H1 (cell line): ENCODE data around the gene TXNDC11. TPM values are rescaled to one million over a fixed set of nuclear protein-coding genes. Genes with fewer than 3 reads are reported as not detected.

ENCODE experiments used
- CTCF ChIA-PET: fragments of 300-600 bp; sonication (Branson Sonifier 250); formaldehyde crosslinking; loops from one replicate; lab custom pipeline; 2021; ENCODE audit not compliant: partially characterized antibody; lab: Charles Lee
- POLR2A ChIA-PET: fragments of 300-600 bp; sonication (Branson Sonifier 250); formaldehyde crosslinking; loops from one replicate; lab custom pipeline; 2021; ENCODE audit warnings: inconsistent platforms; ENCODE audit not compliant: partially characterized antibody; lab: Charles Lee
- DNase-seq, 2 experiments: peaks; one replicate each; pipeline versions ENCODE4 v3.0.0 to v3.0.0-alpha.2; 2010 to 2022; ENCODE audit warnings: low spot score in 2 of 2, low read depth in 1 of 2, mixed read lengths in 1 of 2
- FAIRE-seq: peaks from 2 replicates; lab custom pipeline; 2011; peaks lifted over from hg19 to GRCh38; lab: Jason Lieb, UNC
- H2AFZ ChIP-seq: 2 replicates; pipeline ENCODE4 v1.8.1; 2012; ENCODE audit warnings: low read length, inconsistent platforms
- H2AK5ac ChIP-seq: 2 replicates; pipeline ENCODE4 v1.6.1; 2013; ENCODE audit warnings: low read depth, low read length
- H2BK120ac ChIP-seq: replicated peaks from 2 replicates; pipeline ENCODE3; 2013; ENCODE audit warnings: low read depth, low read length, inconsistent platforms
- H2BK12ac ChIP-seq: 2 replicates; pipeline ENCODE4 v1.6.1; 2013; ENCODE audit warnings: low read depth, low read length
- H2BK15ac ChIP-seq: 2 replicates; pipeline ENCODE4 v1.6.1; 2013; ENCODE audit warnings: low read length
- H2BK20ac ChIP-seq: 2 replicates; pipeline ENCODE4 v1.6.1; 2013; ENCODE audit warnings: low read length
- H2BK5ac ChIP-seq: 2 replicates; pipeline ENCODE4 v1.6.1; 2013; ENCODE audit warnings: low read depth, low read length
- H3K14ac ChIP-seq: 2 replicates; pipeline ENCODE4 v1.6.1; 2013; ENCODE audit warnings: inconsistent platforms; ENCODE audit not compliant: insufficient read length
- H3K18ac ChIP-seq: 2 replicates; pipeline ENCODE4 v1.6.1; 2013; ENCODE audit warnings: low read length; ENCODE audit errors: extremely low read depth
- H3K23ac ChIP-seq: 2 replicates; pipeline ENCODE4 v1.6.1; 2013; ENCODE audit warnings: inconsistent platforms; ENCODE audit not compliant: insufficient read length
- H3K23me2 ChIP-seq: 2 replicates; pipeline ENCODE4 v1.6.1; 2013; ENCODE audit warnings: low read depth, low read length
- H3K27ac ChIP-seq: 2 replicates; pipeline ENCODE4 v1.6.1; 2011; ENCODE audit warnings: low read depth, low read length, inconsistent platforms
- H3K27me3 ChIP-seq, 4 experiments: replicated peaks in 1 of 4; 1 replicate in 1 of 4; 2 replicates in 3 of 4; pipeline versions ENCODE4 v1.6.1 to v1.8.1; 2011 to 2013; ENCODE audit warnings: low read length in 3 of 4, mild to moderate bottlenecking in 3 of 4, inconsistent platforms in 2 of 4, mixed read lengths in 2 of 4, moderate library complexity in 1 of 4; ENCODE audit not compliant: control insufficient read depth in 3 of 4, insufficient read depth in 3 of 4; ENCODE audit errors: extremely low read depth in 1 of 4
- H3K36me3 ChIP-seq, 4 experiments: 2 replicates each; pipeline versions ENCODE4 v1.6.1 to v1.8.1; 2011 to 2013; ENCODE audit warnings: mild to moderate bottlenecking in 4 of 4, low read length in 3 of 4, moderate library complexity in 2 of 4, control low read depth in 1 of 4, inconsistent platforms in 1 of 4; ENCODE audit not compliant: insufficient read depth in 4 of 4, control insufficient read depth in 2 of 4
- H3K4ac ChIP-seq: replicated peaks from 2 replicates; pipeline ENCODE3; 2013; ENCODE audit warnings: low read length, low read depth, mixed read lengths, inconsistent platforms; ENCODE audit not compliant: insufficient read length
- H3K4me1 ChIP-seq, 4 experiments: replicated peaks in 1 of 4; 1 replicate in 1 of 4; 2 replicates in 3 of 4; pipeline versions ENCODE4 v1.6.1 to v1.8.1; 2011 to 2013; ENCODE audit warnings: low read length in 3 of 4, inconsistent platforms in 2 of 4, mixed read lengths in 1 of 4; ENCODE audit not compliant: insufficient read depth in 4 of 4, control insufficient read depth in 3 of 4
- H3K4me2 ChIP-seq, 2 experiments: 2 replicates each; pipeline versions ENCODE4 v1.6.1 to v1.8.1; 2011 to 2013; ENCODE audit warnings: low read depth in 2 of 2, low read length in 2 of 2, control low read depth in 1 of 2, inconsistent platforms in 1 of 2, mild to moderate bottlenecking in 1 of 2; ENCODE audit not compliant: insufficient read depth in 1 of 2
- H3K4me3 ChIP-seq, 4 experiments: fragments of 200-600, 300-600 bp in 1 of 4; sonication (generic), shearing (Covaris generic), sonication (Bioruptor Twin) in 1 of 4; 2 replicates each; pipeline versions ENCODE4 v1.5.1 to v1.8.1; 2011 to 2016; ENCODE audit warnings: low read length in 4 of 4, low read depth in 3 of 4, control low read depth in 2 of 4, inconsistent platforms in 2 of 4, mild to moderate bottlenecking in 2 of 4, mixed read lengths in 1 of 4, moderate library complexity in 1 of 4; ENCODE audit not compliant: insufficient read depth in 2 of 4; ENCODE audit errors: extremely low read depth in 1 of 4
- H3K56ac ChIP-seq: replicated peaks from 2 replicates; pipeline ENCODE3; 2013; ENCODE audit warnings: low read depth, mild to moderate bottlenecking, mixed read lengths, low read length, inconsistent platforms; ENCODE audit not compliant: insufficient read length
- H3K79me1 ChIP-seq: 2 replicates; pipeline ENCODE4 v1.6.1; 2013; ENCODE audit warnings: low read depth, low read length, control low read depth
- H3K79me2 ChIP-seq, 2 experiments: 2 replicates each; pipeline versions ENCODE4 v1.6.1 to v1.8.1; 2012 to 2013; ENCODE audit warnings: low read length in 2 of 2, mild to moderate bottlenecking in 2 of 2, inconsistent platforms in 1 of 2; ENCODE audit not compliant: insufficient read depth in 2 of 2, control insufficient read depth in 1 of 2
- H3K9ac ChIP-seq, 4 experiments: replicated peaks in 1 of 4; 1 replicate in 1 of 4; 2 replicates in 3 of 4; pipeline versions ENCODE4 v1.6.1 to v1.8.1; 2011 to 2013; ENCODE audit warnings: low read depth in 3 of 4, low read length in 3 of 4, control low read depth in 2 of 4, mild to moderate bottlenecking in 2 of 4, moderate library complexity in 2 of 4, inconsistent platforms in 1 of 4; ENCODE audit errors: extremely low read depth in 1 of 4
- H3K9me3 ChIP-seq, 2 experiments: 2 replicates each; pipeline versions ENCODE4 v1.6.1 to v1.8.1; 2012 to 2013; ENCODE audit warnings: mild to moderate bottlenecking in 2 of 2, moderate library complexity in 2 of 2, control low read depth in 1 of 2, inconsistent platforms in 1 of 2, low read depth in 1 of 2, low read length in 1 of 2, mixed read lengths in 1 of 2; ENCODE audit not compliant: insufficient read depth in 2 of 2
- H4K20me1 ChIP-seq, 2 experiments: replicated peaks in 1 of 2; 2 replicates each; pipeline versions ENCODE3 to v1.8.1; 2011 to 2013; ENCODE audit warnings: inconsistent platforms in 2 of 2, low read length in 2 of 2, mild to moderate bottlenecking in 1 of 2; ENCODE audit not compliant: insufficient read depth in 2 of 2, control insufficient read depth in 1 of 2
- H4K5ac ChIP-seq: 2 replicates; pipeline ENCODE4 v1.6.1; 2013; ENCODE audit warnings: low read length, low read depth, mixed read lengths, inconsistent platforms; ENCODE audit not compliant: insufficient read length
- H4K8ac ChIP-seq: 2 replicates; pipeline ENCODE4 v1.8.0; 2013; ENCODE audit warnings: mild to moderate bottlenecking, moderate library complexity, low read length, inconsistent platforms; ENCODE audit not compliant: insufficient read depth; ENCODE audit errors: extremely low read depth
- H4K91ac ChIP-seq: replicated peaks from 2 replicates; pipeline ENCODE3; 2013; ENCODE audit warnings: low read length, mixed read lengths, inconsistent platforms; ENCODE audit not compliant: insufficient read length
- KDM4A ChIP-seq: IDR thresholded peaks from one replicate; pipeline ENCODE4 v1.7.1; 2012; ENCODE audit warnings: low read depth, mild to moderate bottlenecking, moderate library complexity, low read length, inconsistent platforms; ENCODE audit not compliant: severe bottlenecking
- RXRA ChIP-seq: IDR thresholded peaks from 2 replicates; pipeline ENCODE4 v1.6.1; 2011; ENCODE audit warnings: low read depth, mild to moderate bottlenecking, low read length, moderate library complexity; ENCODE audit not compliant: insufficient read depth
- WGBS, 2 experiments: shearing (Covaris generic) in 1 of 2; methylation state at CpG; one replicate each; pipeline versions ENCODE4 v1.1.6 to v1.1.7; 2013 to 2015; ENCODE audit warnings: low lambda C conversion rate in 2 of 2, mixed read lengths in 2 of 2, inconsistent platforms in 1 of 2, low coverage in 1 of 2, missing lambda C conversion rate in 1 of 2; ENCODE audit not compliant: insufficient replicate concordance in 2 of 2, insufficient coverage in 1 of 2, insufficient read length in 1 of 2; ENCODE audit errors: extremely low coverage in 1 of 2, missing lambda C conversion rate in 1 of 2; 5-methylcytosine and 5-hydroxymethylcytosine counted together
- polyA plus RNA-seq, 7 experiments: library from polyadenylated mRNA; depleted of rRNA in 3 of 7; stranded (reverse) in 5 of 7; unstranded in 2 of 7; fragments of >200 nt in 5 of 7; fragments of 200-250 nt in 2 of 7; gene quantifications; 1 replicate in 5 of 7; 2 replicates in 1 of 7; 4 replicates in 1 of 7; pipeline versions ENCODE4 v1.2.1 to v1.2.3, GENCODE V29; 2011 to 2013; ENCODE audit warnings: missing spikeins in 2 of 7, mixed read lengths in 2 of 7
- total RNA-seq: library from RNA; stranded (reverse); fragmentation: NEBNext Ultra II Directional; extraction: Animal tissue kit (Norgen Biotek cat#: 25700); gene quantifications from 2 replicates; pipeline ENCODE4 v1.2.1, GENCODE V29; 2021

Gene TXNDC11
- total and polyA plus RNA-seq, 2 of the 8 experiments (the other 6 are each of a cell fraction or from before 2014, with no cell fraction given) = 13.5 to 13.8 TPM

DNA sequence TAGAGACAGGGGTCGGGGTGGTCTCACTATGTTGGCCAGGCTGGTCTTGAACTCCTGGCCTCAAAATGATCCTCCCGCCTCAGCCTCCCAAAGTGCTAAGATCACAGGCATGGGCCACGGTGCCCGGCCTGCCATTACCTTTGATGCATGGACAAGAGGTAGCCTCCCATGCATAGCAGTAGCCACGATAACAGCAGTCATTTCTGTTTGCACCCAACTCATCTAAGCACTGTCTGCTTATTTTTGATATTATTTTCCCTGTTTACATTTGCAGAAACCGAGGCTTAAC, 111.9 kb downstream of the TXNDC11 start:
- no peaks in the 10 kb centered on the region for H3K36me3 ChIP-seq
- POLR2A ChIA-PET = interaction anchor here (1.0 to 2.8 kb wide), 3 partner anchors 10 to 93 kb away, joined by 3 to 7 read pairs (median 6); no protein-coding TSS in a partner anchor
- H2BK5ac ChIP-seq = no peak overlapping the region
- no peak overlapping the region for H3K23ac ChIP-seq
- H3K4me1 ChIP-seq = peaks cover 0 to 11% (median 7%) of the 10 kb centered on the region in 4 experiments; a peak in 6 of 7 replicates
- H2AFZ ChIP-seq = no peak overlapping the region
- no peaks in the 10 kb centered on the region for H3K79me2 ChIP-seq
- no peak overlapping the region for H3K56ac ChIP-seq
- H3K4ac ChIP-seq = no peak overlapping the region
- no peaks in the 10 kb centered on the region for H3K9me3 ChIP-seq
- no peak overlapping the region for H3K4me2 ChIP-seq
- DNase-seq (no peak), FAIRE-seq (no peak)
- H3K23me2 ChIP-seq = 0 out of 2 replicates have a peak, but pooled peaks cover under 1% of the 10 kb centered on the region
- no peaks in the 10 kb centered on the region; the same call in 1 of the 2 replicates for H3K79me1 ChIP-seq
- H3K4me3 ChIP-seq = no peak overlapping the region
- no peak overlapping the region for H2AK5ac ChIP-seq
- no peak overlapping the region for H2BK12ac ChIP-seq
- no peak overlapping the region for H2BK20ac ChIP-seq
- no peaks in the 10 kb centered on the region for H4K20me1 ChIP-seq
- no peaks in the 10 kb centered on the region for H3K27me3 ChIP-seq
- H2BK120ac ChIP-seq = no peak overlapping the region
- H4K8ac ChIP-seq = no peak overlapping the region
- no peak overlapping the region for H2BK15ac ChIP-seq
- no peak overlapping the region for H4K91ac ChIP-seq
- no peak overlapping the region for H3K27ac ChIP-seq
- no peak overlapping the region for H3K9ac ChIP-seq
- no peak overlapping the region for H3K18ac ChIP-seq
- TF ChIP-seq KDM4A (no peak), RXRA (no peak)
- TF ChIP-seq, all 59 proteins: peak for 0
- Histone ChIP-seq H4K5ac (no peak overlapping the region), H3K14ac (no peak overlapping the region)
- 89% methylated on average over 6 of the region's 6 CpGs; no CpG with 5 or more reads in 1 of the 2 experiments for WGBS, 2 experiments
- CTCF ChIA-PET = interaction anchor here (0.6 to 3.0 kb wide), 4 partner anchors 10 to 235 kb away, joined by 4 to 11 read pairs (median 5); no protein-coding TSS in a partner anchor
